Fibroblast of skin of back (primary cell): ENCODE data around the gene ARHGAP12.
A peak's percentile ranks its signal among the peaks of the same experiment; 100 is the strongest.
"Not testable (repeated sequence)": the region's sequence is repeated elsewhere in the genome, so short reads cannot be mapped to it uniquely, and the experiment has no call there.

Experiments
- DNase-seq: peaks from one replicate; pipeline ENCODE4 v3.0.0-alpha.2; 2013

ARHGAP12 gene

DNA sequence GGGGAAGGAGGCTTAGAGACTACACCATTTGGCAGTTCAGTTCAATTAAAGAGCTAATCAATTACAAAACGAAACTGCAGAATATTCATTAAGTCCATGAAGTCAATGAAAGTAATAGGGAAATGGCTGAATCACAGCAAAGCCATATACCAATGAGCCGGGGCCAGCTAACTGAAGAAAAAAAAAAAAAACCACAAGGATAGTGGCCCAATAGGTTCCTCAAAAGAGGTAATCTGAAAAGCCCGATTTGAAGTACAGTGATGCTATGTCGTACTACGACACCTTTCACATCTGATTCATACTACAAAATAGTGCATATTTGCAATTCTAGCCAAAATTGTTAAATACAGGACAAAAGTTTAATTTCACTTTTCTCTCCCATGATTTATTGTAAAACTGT, 2.5 kb downstream of the ARHGAP12 start:
- DNase-seq: no peak

DNA sequence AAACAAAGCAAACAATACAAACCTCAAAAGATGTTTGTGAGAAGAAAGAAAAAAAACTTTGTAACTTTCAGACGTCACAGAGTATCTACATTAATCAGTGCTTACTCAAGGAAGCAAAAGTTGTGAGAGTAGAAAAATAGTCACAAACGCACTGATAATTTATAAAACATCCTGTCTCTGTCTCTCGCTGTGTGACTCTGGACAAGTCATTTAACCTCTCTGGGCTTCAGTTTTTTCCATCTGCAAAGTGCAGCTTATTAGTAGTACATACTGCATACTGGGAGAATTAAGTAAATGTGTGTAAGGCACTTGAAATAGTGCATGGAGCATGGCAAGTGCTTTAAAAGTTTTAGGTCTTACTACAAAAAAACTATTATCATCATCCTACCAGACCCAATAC, 3.8 kb downstream of the ARHGAP12 start:
- no peak for DNase-seq

DNA sequence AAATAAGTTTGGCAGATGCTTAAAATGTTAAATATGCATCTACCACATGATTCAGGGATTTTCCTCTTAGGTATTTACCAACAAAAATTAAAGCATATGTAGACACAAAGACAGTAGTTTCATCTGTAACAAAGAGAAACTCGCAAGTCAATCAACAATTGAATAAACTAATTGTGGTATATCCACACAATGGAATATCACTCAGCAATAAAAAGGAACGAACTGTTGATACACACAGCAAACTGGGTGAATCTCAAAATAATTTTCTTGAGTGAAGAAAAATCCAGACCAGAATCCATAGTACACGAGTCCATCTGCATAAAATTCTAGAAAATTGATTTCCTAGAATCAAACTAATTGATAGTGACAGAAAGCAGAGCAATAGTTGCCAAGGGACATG, 5.2 kb downstream of the ARHGAP12 start:
- DNase-seq: no peak

DNA sequence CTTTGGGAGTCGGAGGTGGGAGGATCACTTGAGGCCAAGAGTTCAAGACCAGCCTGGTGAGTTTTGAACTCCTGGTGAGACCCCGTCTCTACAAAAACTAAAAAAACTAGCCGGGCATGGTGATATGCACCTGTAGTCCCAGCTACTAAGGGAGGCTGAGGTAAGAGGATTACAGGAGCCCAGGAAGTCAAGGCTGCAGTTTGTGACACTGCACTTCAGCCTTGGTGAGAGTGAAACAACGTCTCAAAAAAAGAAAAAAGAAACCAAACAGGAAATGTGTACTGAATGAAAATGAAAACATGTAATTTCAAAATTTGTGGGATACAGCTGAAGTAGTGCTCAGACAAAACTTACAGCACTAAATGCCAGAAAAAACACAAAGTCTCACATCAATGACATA, 7.6 kb downstream of the ARHGAP12 start:
- no peak for DNase-seq

DNA sequence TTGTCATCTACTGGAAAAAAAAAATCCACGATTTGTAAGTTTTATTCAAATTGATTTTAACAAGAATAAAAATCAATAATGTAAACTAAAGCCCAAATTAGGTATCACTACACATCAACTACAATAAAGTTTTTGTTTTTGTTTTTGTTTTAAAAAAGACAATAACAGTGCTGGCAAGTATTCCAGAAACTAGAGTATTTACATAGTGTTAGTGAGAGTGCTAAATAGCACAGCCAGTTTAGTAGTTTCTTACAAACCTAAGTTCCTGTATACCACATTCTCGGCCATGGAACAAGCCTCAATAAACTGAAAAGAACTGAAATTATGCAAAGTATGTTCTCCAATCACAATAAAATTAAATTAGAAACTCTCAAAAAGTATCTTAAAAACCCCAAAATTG, 8.1 kb downstream of the ARHGAP12 start:
- no peak for DNase-seq

DNA sequence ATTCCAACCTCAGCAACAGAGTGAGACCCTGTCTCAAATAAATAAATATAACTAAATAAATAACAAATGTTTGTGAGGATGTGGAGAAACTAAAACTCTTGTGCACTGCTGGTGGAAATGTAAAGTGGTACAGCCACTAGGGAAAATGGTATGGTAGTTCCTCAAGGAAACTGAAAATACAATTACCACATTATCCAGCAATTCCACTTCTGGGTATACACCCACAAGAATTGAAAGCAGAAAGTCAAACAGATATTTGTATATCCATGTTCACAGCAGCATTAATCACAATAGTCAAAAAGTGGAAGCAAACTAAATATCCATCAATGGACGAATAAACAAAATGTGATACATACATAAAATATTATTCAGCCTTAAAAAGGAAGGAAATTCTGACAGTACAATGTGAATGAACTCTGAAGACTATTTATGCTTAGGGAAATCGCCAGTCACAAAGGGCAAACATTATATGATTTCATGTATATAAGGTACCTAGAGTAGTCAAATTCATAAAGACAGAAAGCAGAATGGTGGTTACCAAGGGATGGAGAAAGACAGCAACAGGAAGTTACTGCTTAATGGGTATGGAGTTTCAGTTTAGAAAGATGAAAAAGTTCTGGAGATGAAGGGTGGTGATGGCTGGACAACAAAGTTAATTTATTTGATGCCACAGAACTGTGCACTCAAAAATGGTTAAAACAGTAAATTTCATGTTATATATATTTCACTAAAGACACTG, 9.8 kb downstream of the ARHGAP12 start:
- DNase-seq: no peak

DNA sequence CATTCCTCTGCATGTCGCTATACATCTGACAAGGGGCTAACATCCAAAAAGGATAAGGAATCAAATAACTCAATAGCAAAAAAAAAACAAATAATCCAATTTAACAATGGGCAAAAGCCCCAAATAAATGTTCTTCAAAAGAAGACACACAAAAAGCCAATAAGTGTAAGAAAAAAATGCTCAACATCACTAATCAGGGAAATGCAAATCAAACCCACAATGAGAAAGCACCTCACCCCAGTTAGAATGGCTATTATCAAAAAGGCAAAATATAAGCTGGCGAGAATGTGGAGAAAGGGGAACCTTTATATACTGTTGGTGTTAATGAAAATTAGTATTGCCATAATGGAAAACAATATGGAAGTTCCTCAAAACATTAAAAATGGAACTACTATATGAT, 14.3 kb downstream of the ARHGAP12 start:
- DNase-seq: no peak

DNA sequence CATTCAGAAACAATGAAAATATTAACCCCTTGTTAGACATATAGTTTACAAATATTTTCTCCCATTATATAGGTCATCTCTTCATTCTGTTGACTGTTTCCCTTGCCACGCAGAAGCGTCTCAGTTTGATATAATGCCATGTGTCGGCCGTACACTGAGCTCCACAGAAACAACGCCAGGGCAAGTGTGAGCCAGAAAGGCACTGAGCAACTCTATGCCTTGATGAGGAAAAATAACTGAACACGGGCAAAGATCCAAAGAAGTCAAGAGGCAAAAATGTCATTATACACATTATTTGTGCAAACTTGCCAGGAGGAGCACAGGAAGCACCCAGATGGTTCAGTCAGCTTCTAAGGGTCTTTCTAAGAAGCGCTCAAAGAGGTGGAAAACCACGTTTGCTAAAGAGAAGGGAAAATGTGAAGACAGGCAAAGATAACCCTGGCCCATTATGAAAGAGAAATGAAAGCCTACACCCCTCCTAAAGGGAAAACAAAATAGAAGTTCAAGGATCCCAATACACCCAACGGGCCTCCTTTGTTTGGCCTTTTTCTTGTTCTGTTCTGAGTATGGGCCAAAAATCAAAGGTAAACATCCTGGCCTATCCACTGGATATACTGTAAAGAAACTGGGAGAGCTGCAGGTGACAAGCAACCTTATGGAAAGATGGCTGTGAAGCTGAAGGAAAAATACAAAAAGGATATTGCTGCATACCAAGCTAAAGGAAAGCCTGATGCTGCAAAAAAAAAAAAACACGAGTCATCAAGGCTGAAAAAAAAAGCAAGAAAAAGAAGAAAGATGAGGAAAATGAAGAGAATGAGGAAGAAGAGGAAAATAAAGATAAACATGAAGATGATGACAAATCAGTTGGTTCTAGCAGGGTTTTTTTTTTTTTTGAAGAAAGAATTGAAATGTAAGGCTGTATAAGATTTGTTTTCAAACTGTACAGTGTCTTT, 15.5 kb downstream of the ARHGAP12 start:
- DNase-seq: peak; percentile 60

DNA sequence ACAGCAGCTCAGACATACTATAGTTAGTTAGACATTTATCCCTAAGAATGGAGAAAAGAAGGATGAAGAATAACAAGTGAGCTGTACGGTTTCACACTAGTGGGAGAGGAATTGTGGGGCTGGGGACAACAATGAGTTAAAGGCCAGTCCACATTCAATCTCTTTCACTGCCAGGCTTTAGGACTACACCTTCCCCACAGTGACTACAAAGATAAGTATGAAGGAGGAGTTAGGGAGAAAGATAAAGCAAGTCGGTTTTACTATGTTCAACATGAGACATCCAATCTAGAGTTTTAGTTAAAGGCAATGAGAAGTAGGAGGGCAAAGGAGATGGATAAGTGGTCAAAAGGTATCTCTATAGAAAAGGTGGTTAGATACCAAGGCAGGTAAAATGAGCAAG, 16.3 kb downstream of the ARHGAP12 start:
- DNase-seq: peak; percentile 53

DNA sequence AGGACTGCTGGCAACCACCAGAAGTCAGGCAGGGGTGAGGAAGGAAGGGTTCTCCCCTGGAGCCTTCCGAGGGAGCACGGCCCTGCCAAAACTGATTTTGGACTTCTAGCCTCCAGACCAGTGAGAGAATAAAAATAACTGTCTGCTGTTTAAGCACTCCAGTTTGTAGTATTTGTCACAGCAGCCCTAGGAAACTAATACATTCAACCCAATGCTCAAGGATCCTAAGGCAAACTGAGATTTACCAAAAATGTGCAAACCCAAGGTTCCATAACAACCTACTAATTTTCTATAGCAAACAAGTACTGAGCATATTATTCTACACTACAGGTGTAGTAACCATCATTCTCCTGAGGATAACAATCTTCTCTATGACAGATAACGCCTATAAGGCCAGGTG, 18.6 kb downstream of the ARHGAP12 start:
- DNase-seq: no peak

DNA sequence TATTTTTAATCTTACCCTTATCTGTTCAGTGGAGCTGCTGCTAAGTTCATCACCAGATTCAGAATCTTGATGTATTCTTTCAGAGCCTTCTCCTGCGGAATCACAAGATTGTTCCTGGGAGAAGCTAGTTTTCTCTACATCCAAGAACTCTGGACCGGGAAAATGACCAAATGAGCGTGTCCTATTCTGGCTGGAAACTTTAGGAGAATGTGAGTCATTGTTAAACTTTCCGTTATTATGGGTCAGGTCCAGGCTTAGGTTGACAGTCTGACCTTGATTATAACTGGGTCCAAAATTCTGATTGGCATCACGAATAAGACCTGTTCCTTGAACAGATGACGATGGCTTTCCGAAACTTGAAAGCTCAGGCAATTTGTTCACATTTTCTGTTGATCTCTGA, 20.5 kb downstream of the ARHGAP12 start:
- DNase-seq: no peak

DNA sequence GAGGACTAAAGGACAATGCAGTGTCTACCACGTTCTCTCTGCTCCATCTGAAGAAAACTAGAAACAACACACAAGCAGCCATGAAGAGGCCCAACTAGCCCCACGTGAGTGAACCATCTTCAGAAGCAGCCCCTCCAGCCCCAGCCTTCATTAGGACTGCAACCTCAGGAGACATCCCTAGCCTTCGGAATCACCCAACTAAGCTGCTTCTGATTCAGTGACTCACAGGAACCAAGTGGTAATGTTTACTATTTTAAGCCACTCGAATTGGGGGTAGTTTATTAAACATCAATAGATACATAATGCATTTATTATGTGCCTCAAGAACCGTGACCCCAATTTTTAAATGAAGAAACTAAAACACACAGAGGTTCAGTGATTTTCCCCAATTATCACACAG, 22.6 kb downstream of the ARHGAP12 start:
- DNase-seq: no peak

DNA sequence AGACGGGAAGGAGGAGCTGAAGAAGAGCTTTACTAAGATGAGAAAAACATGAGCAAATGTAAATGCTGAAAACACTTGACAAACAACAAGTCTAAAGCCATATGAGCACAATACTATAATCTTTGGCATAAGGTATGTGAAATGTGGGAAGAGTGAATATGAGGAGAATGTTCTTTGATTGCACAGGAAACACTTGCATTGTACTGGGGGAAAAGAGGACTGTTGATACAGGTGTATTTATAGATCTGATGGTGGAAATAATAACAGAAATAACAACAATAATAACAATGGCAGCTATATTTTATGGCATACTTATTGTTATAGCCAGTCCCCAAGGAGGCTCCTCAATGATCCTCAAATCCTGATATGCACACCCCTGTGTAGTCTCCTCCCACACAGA, 23.0 kb downstream of the ARHGAP12 start:
- no peak for DNase-seq

DNA sequence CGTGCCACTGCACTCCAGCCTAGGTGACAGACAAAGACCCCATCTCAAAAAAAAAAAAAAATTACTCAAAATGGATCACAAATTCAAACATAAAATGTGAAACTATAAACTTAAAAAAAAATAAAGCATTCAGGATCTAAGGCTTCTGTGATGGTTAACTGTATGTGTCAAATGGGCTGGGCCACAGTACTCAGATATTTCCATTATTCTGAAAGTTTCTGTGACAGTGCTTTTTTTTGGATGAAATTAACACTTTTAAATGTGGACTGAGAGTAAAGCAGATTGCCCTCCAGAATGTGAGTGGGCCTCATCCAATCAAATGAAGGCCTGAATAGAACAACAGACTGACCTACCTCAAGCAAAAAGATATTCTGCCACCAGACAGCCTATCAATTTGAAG, 26.0 kb downstream of the ARHGAP12 start:
- DNase-seq: no peak

DNA sequence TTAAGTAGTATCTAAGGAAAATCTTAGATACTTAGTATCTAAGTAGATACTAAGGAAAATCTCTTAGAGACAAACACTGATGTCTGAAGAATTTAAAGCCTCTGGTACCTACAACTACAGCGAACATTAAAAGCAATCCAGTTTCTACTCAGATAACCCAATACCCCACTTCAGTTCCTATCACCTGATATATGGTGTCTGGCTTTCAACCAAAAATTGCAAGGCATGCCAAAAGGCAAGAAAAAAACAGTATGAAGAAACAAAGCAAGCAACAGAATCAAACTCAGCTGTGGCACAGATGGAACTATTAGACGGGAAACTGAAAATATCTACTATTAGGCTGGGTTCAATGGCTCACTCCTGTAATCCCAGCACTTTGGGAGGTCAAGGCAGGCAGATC, 31.1 kb downstream of the ARHGAP12 start:
- DNase-seq: no peak

DNA sequence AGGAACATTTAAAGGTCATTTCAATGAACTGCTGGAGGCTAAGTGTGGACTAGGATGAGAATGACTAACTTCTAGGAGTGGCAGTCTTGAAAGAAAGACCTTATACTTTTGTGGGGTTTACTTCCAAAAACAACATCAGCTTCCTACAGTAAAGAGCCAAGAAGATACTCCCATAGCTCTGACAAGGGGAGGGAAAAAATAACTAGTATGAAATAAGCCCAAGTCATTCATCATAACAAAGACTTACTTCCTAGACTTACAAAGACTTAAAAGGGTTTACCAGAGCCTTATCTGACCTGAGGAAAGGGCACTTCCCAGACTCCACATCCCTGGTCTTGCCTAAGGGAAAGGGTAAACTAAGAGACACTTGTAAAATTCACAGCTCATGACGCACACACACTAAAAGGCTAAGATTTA, 31.7 kb downstream of the ARHGAP12 start:
- DNase-seq: peak; percentile 83

DNA sequence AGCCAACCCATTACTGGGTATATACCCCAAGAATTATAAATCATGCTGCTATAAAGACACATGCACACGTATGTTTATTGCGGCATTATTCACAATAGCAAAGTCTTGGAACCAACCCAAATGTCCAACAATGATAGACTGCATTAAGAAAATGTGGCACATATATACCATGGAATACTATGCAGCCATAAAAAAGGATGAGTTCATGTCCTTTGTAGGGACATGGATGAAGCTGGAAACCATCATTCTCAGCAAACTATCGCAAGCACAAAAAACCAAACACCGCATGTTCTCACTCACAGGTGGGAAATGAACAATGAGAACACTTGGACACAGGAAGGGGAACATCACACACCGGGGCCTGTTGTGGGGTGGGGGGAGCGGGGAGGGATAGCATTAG, 32.9 kb downstream of the ARHGAP12 start:
- DNase-seq: not testable (repeated sequence)

DNA sequence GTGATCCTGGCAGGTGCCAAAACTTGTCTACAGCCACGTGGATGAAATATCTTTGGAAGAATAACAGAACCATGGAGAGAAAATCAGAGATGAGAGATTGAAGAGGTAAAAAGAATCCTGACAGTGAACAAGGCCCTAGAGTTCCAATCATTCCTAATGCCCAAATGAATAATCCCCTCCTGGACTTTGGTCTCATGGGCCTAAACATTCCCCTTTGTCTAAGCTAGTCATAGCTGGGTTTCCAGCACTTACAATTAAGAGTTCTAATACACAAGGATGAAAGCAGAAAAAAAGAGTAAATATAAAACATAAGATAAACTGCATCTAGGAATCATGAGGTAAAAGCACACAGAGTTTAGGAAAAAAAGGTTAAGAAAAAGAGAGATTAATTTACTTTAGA, 40.2 kb downstream of the ARHGAP12 start:
- DNase-seq: no peak

DNA sequence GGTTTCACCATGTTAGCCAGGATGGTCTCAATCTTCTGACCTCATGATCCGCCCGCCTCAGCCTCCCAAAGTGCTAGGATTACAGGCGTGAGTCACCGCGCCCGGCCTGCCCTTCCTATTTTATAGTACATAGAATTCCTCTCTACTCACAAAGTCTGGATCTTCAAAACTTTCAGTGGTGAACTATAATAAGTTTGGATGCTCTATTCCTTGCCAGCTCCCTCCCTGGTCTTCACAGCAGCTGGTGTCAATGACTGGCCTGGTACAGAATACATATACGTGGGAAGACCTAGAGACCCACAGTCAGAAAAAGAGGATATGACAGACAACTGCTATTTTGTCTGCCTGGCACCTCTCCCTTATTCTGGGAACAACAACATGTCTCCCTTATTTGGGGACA, 40.8 kb downstream of the ARHGAP12 start:
- DNase-seq: no peak

DNA sequence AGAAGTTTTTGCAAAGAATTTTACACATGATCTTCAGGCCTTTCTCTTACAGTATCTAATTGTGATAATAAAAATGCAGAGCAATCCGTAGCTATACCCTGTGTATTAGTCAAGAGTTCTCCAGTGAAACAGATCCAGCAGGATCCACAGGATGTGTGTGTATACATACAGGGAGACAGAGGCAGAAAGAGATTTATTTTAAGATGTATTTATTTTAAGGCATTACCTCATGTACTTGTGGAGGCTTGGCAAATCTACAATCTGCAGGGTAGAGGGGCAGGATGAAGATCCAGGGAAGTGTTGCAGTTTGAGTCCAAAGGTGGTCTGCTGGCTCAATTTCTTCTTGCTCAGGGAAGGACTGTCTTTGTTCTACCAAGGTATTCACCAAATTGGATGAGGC, 41.7 kb downstream of the ARHGAP12 start:
- no peak for DNase-seq

DNA sequence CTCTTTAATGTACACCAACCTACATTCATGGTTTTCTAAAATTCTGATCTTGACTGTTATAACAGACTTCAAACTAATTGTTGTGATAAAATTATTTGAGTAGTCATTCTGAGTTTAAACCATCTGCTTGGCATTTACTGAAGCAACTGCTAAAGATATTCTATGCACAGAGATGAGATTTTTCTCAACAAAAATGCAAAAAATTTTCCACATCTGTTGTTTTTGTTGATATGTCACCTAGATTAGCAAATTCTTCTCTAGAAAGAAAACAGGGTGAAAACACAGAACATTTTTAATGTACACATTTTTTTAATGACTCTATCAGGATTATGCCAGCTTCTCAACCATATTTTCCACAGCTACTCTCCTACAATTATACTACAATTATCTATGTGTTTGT, 42.7 kb downstream of the ARHGAP12 start:
- DNase-seq: no peak

DNA sequence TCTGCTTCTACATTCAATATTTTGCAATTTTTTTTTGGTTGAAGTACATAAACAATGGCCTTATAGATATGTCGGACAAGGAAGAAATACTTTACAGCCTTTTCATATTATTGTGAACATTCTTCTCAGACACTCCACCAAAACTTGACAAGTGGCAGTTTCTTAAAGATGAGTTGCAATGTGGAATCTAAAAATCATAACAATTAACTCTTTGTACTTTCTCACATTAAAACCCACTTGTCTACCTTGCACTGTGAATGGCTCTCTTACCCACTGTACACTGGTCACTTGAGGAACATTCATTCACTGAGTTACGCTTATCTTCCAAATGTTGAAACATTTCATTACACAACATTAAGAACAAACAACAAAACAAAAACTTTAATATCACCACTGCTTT, 44.2 kb downstream of the ARHGAP12 start:
- DNase-seq: no peak

DNA sequence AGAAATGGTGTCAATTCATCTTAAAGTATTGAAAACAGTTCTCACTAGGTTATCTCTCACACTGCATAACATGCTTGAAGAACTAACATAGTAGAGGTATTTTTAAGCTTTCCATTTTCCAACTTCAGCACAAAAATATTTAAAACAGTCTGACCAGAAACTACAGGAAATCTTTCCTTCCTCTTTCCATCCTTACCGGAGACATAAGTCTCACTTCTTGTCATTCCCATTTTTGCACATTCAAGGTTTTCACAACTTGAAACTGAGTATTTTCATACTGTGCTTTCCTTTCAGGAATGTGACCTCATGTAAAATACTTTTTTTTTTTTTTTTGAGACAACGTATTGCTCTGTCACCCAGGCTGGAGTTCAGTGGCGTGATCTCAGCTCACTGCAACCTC, 45.2 kb downstream of the ARHGAP12 start:
- no peak for DNase-seq

DNA sequence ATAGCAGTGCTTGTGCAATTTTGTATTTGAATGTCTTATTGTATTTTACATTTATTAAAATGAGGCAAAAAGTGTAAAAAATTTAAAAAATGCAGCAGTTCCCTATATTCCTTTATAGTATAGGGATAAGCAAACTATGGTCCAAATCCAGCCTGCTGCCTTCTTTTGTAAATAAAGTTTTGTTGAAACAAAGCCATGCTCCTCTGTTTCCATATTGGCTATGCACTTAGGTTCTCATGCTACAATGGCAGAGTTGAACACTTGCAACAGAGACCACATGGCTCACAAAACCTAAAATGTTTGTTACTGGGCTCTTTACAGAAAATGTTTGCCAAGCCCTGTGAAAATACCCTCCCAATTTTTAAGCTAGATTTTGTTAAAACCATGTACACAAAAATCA, 50.1 kb downstream of the ARHGAP12 start:
- no peak for DNase-seq
